ENCODE data around the gene ETV1.

GRCh38 chr7:13992596-13992964 lies 3.1 kb upstream of the ETV1 start:
- TF ChIP-seq POLR2A (IDR thresholded peaks at IDR 0.05) (no peak), CTCF (IDR thresholded peaks at IDR 0.05) (no peak)

All from lower leg skin (tissue), 3 donors.